HL-60/S4 treated with phorbol 12-myristate 13-acetate at 8.2 ng/mL for 4 days and 3 days (cell line): ENCODE measurements around the gene LRRC37A.
"Not testable (repeated sequence)": the region's sequence is repeated elsewhere in the genome, so short reads cannot be mapped to it uniquely, and the experiment has no call there.

Experiments
- in situ Hi-C: fragments of 300-500 bp; cut with MboI; formaldehyde crosslinking; loops from 2 replicates; pipeline ENCODE4 v1.15.0; 2022; ENCODE audit warnings: low sequenced_read_pairs

The LRRC37A gene

DNA sequence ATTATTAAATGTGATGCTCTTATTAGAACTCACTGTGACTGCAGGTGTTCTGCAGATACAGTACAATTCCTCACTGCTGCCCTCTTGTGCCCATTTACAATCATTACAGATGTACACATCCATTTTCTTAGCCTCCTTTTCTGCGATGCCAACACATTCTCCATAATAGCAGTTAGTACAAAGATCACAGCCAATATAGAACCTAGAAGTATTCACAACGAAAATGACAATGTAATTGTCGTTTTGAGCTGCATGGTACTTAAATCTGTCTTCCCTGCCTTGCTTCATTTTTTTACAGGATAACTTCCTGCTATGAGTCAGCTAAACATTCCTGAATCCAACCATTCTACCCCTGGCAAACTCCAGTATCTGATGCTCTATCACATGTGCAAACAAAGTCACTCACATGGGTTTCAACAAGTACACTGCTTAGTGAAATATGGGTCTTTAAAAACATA, 8.1 kb upstream of the LRRC37A start:
- in situ Hi-C loops: not testable (repeated sequence)

DNA sequence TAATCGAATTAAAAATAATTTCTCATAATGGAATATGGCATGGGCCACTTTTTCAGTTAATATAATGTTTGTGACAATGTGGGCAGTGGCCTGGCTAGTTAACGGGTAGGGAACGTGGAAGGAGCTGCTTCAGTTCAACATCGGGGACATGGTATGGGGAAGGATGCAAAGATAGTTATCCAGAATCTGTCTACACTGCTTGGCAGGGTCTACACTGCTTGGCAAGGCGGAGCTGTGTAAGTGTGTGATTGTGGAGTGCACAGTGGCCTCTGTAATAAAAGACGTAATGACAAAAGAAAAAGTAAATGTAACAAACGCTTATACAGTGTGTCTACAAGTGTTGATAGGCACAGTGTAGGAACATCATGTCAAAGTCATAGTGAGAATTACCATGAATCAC, 7.3 kb upstream of the LRRC37A start:
- in situ Hi-C loops: not testable (repeated sequence)

DNA sequence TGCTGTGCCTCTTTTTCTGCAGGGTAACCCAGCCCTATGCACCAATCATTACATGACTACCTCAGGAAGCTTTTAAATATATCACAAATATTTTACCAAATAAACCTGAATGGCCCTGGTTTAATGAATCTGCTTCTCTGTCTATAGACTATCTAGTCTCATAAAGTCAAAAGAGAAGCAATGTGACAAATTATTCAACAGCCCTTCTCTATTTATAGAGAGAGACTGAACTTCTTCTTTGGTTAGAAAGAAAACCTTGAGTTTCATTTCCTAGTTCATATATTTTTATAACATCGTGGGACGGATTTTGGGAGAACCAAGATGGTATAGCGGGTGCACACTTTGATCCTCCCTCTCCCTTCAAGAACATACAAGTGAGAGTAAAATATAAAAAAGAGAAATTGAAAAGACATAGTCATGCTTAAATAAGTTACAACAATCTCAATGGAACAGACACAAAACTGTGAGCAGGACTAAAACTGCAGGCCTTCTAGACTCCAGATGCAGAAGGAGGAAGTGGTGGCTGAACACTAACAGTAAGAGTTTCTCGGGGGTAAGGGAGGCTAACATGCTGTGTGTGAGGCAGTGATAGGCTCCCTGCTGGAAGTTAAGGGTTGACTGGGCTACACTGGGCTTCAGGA, 3.9 kb upstream of the LRRC37A start:
- in situ Hi-C loops: not testable (repeated sequence)

DNA sequence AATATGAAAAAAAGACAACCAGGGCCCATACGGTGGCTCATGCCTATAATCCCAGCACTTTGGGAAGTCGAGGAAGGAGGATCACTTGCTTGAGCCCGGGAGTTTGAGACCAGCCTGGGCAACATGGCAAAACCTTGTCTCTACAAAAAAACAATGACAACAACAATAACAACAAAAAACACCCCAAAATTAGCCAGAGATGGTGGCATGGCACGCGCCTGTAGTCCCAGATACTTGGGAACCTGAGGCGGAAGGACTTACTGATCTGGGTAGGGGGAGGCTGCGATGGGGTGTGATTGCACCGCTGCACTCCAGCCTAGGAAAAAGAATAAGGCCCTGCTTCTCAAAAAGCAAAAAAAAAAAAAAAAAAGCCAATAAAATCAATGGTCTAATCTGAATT, 3.3 kb upstream of the LRRC37A start:
- in situ Hi-C loops: not testable (repeated sequence)

DNA sequence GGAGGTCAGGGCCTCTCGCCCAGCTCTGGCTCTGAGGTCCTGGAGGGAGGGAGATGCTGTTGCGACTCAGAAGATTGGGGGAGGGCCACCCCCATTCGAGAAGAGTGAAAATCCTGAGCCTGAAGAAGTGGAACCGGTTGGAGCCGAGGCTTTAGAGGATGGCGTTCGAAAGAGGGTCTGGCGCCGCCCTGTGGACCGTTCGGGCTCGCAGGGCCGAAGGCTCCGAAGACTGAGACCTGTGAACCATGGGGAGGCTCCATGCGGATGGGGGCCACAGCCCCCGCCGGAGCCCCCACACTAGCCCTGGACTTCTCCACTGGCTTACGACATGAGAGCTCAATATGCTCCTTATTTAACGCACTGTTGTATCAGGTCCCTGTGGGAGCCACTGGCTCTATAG, 46.3 kb downstream of the LRRC37A start:
- in situ Hi-C loops: not testable (repeated sequence)

DNA sequence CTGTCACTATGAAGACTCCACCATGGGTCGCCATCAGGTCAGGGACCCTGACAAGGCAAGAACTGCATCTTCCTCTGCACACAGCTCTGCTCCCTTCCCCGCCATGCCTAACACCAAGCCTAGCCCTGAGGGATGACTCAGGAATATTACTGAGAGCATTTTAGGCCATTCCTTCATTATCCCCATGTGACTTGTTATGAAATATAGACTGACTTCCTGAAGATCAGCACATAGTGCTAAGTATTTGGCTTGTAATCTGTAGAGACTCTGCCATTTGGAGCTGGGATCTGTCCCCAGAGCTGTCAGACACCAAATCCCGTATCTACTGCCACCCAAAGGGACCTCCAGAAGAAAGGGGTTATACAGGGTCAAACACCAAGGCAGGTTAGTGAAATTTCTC, 47.2 kb downstream of the LRRC37A start:
- in situ Hi-C loops: not testable (repeated sequence)

DNA sequence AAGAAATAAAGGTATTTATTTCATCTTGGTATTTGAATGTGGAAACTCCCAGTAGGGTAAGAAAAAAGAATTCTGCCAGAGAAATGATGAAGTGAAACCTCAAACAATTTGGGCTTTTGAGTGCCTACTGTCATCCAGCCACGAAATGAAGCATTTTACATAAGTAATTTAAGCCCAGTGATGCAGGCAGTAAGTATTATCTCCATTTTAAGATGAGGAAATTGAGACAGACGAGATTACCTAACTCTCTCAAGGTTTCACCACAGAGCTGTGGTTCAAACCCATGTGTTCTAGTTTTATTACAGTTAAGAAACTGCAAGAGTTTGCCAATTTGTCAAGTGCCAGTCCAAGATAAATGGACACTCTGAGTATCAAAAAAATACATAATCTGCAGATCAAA, 53.4 kb downstream of the LRRC37A start:
- in situ Hi-C loops: not testable (repeated sequence)

DNA sequence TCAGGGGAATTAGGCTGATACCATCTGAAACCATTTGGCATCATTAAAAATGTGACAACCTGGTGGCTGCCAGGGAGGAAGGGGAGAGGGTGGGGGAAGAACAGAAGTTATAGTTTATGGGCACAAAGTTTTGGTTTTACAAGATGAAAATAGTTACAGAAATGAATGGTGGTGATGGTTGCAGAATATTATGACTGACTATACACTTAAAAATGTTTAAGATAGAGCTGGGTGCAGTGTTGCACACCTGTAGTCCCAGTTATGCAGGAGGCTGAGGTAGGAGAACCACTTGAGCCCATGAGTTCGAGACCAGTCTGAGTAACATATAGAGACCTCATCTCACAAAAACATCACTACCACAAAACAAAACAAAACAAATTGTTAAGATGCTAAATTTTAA, 54.1 kb downstream of the LRRC37A start:
- in situ Hi-C loops: not testable (repeated sequence)

DNA sequence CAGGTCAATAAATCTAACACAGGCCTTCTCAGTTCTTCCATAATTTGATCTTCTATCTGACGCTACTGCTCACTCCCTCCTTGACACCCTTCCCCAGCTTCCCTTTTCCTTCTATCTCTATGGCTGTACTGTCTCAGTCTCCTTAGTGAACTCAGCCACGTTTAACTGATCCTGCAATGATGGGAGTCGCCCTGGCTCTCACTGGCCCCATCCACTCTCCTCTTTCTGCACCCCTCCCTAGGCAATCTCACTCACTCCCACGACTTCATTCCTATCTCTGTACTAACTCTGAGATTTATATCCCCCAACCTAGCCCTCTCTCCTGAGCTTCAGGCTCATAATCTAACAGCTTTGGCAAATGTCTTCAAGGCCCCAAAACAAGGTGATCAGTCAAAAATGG, 58.9 kb downstream of the LRRC37A start:
- in situ Hi-C loops: not testable (repeated sequence)

DNA sequence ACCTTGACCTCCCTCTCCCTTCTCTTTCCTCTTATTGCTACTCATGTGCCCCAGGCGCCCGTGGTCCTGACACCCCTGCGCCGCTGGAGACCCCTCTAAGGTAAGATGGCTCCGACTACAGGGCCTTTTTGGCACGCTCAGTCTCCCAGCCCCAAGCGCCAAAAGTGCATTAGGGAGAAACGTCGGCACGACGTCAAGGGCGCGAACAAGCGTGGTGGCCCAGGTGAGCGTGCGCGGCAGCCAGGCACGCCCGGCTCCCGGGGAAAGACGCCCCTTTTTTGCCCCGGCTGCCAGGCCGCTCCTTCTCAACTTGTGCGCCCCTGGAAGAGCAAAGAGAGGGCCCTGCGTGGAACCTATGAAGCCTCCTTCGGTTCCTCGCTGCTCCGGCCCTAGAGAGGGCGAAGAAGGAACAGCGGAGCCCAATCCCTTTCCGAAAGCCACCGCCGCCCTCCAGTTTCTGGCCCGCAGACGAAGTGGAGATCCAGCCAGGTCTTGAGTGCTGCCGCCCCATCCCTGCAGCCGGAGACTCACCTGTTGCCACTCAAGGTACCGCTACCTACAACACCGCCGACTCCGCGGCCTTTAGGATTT, 66.3 kb downstream of the LRRC37A start:
- in situ Hi-C loops: not testable (repeated sequence)

DNA sequence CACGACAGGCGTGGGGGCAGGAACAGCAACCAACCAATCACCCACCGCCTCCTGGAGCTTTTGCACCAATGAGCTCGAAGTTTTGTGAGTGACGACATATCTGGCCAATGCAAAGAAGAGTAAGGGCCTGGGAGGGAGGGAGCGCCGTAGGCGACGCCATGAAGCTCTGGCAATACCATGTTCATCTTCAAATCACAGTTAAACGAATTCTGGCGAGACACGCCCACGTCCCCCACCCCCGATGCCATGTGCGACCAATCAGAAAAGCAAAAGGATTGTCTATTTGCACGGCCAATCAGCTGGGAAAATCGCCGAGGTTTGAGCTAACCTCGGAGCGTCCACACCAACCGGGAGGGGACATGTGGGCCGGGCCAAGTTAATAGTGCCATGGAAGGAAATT, 66.8 kb downstream of the LRRC37A start, which contains the start of gene ARL17B:
ARL17B (minus strand) TSS at position 12 of the 400 bp plus-strand sequence. CDS start 3,369 bp downstream, outside the sequence.
- in situ Hi-C loops: not testable (repeated sequence)

DNA sequence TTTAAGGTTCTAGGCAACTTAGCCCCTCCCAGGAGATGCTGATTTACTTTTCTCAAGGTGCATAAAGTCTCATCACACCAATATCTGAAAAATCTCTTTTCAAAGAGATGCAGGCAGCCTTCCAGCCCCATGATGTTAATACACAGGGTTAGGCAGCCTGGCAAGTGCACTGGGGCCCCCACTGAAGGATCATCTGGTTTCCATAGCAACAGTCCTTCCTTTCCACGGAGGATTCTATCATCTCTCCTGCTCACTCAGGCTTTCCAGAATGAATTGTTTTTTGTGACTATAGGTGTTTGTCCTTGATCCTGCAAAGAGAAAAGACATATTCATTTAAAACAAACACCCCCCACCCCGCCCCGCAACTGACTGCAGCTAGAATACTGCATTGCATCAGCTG, 72.6 kb downstream of the LRRC37A start:
- in situ Hi-C loops: not testable (repeated sequence)

DNA sequence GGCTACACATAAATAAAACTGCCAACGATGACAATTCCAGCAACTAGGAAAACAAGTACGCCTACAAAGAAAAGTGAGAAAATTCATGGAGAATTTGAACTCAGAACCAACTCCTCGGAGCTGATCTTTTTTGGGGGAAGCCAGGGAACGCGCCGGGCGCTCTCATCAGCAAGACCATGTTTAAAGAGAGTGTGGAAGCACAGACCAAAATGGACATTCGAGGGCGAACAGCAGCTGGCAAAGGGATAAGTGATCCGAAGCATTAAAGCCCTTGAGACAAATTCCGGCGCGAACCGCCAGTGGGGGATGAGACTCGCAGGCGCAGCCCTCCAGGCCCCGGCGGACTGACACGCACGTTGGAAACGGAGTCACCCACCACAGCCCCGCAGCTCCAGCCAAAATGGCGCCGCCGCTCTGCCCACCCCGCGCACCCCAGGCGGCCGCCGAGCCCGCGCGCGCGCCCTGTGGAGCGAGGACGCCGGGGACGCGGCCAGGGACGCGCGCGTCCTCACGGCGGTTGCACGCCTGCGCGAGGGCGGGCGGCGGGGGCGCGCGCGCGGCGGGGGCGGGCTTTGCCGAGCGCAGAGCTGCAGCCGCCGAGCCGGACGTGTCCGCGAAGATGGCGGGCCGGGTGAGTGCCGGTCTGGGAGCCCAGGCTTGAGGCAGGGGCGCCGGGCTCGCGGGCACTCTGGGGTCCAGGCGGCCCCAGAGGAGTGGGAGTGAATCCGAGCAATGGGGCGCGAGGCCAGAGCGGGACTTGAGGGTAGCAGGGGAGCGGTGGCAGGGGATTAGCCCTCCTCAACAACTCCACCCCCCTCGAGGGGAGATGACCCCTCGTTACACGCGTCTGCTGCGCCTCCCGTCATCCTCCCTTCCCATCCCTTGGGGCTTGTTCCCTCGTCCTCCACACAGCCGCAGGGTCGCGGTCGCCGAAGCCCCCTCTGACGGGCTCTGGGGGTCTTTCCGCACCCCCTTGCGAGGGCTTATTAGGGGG, 77.6 kb downstream of the LRRC37A start:
- in situ Hi-C loops: not testable (repeated sequence)

DNA sequence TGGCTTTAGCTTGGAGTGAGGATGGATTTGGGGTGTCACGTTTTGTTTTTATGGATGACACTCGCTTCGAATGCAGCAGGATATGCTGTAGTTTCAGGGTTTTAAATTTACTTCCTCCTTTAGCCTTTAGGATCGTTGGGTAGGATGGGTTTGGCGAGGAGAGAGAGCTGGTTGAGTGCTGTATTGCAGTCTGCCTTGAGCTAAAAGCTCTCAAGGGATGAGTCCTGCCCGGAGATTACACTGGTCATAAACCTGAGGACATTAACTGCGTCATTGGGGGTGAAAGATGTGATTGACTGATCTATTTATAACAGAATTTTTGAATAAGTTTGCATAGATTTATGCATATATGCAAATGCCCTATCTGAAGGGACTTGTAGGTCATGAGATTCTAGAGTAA, 78.5 kb downstream of the LRRC37A start:
- in situ Hi-C loops: not testable (repeated sequence)

DNA sequence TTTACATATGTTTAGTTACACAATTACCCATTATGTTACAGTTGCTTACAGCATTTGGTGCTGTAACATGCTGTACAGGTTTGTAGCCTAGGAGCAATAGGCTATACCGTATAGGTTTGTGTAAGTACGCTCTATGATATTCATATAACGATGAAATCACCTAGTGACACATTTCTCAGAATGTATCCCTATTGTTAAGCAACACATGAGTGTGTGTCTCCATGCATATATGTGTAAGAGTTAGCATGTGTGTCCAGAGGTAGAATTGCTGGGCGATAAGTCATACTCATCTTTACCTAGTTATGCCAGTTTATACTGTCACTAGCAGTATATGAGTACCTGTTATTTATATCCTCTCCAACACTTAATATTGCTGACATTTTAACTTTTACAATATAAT, 88.2 kb downstream of the LRRC37A start:
- in situ Hi-C loops: not testable (repeated sequence)

DNA sequence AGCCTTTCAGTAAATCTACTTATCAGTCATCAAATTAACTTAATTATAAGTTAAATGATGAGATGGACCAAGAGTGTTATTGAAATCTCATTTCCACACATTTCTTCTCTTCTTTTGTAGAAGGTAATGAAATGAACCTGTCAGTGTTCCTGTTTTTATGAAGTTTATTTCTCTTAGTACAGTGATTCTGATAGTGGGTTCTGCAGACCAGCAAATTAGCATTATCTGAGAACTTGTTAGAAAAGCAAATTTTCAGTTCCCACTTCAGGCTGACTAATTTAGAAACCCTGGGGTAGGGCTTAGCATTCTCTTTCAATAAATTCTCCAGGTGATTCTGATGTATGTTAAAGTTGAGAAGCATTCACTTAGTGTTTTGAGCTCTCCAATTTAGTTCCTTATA, 90.6 kb downstream of the LRRC37A start:
- in situ Hi-C loops: not testable (repeated sequence)
